GM12878 (cell line): ENCODE measurements around the gene SLC24A3. TPM values are rescaled to one million over a fixed set of nuclear protein-coding genes. Genes with fewer than 3 reads are reported as not detected.

Source experiments
- ATAC-seq: fragments of 200-7000 bp; cut with Tn5 transposase; 3 replicates; pipeline ENCODE4 v1.9.1; 2020; ENCODE audit warnings: mild to moderate bottlenecking, moderate library complexity
- BruUV-seq: library from RNA; stranded (reverse); fragments of 400-500 nt; replicated peaks from 2 replicates; lab custom pipeline; 2021; lab: Mats Ljungman, UMichigan
- CTCF ChIA-PET: fragments of 300-600 bp; sonication (Branson Sonifier 250); formaldehyde crosslinking; extraction: SDS; loops from one replicate; lab custom pipeline; 2021; ENCODE audit warnings: inconsistent platforms; lab: Yijun Ruan, JAX
- POLR2A ChIA-PET: fragments of 350-600 bp; formaldehyde crosslinking; extraction: SDS; loops from one replicate; lab custom pipeline; 2021; ENCODE audit warnings: inconsistent platforms; lab: Charles Lee
- RAD21 ChIA-PET: fragments of 300-600 bp; sonication (Branson Sonifier 250); formaldehyde crosslinking; loops from one replicate; lab custom pipeline; 2023; ENCODE audit warnings: antibody characterized with exemption; ENCODE audit not compliant: unreplicated experiment; lab: Charles Lee
- SMC1A ChIA-PET: fragments of 300-600 bp; sonication (Branson Sonifier 250); formaldehyde crosslinking; loops from one replicate; lab custom pipeline; 2023; ENCODE audit not compliant: unreplicated experiment, uncharacterized antibody; lab: Charles Lee
- DNase-seq: peaks from one replicate; pipeline ENCODE4 v3.0.0-alpha.2; 2011; ENCODE audit warnings: low read depth, low spot score
- FAIRE-seq: peaks from 3 replicates; lab custom pipeline; 2011; peaks lifted over from hg19 to GRCh38; lab: Jason Lieb, UNC
- H2AFZ ChIP-seq: 2 replicates; pipeline ENCODE4 v1.6.0; 2011; ENCODE audit warnings: low read depth, low read length, control low read depth; ENCODE audit not compliant: control insufficient read depth
- H3K27ac ChIP-seq: 2 replicates; pipeline ENCODE4 v1.5.1; 2011; ENCODE audit warnings: control low read depth; ENCODE audit not compliant: control insufficient read depth, insufficient read depth
- H3K27me3 ChIP-seq, 2 experiments: replicated peaks in 1 of 2; 2 replicates each; pipeline versions ENCODE4 v1.6.0 to v1.6.1; 2011; ENCODE audit warnings: low read length in 1 of 2; ENCODE audit not compliant: control insufficient read depth in 2 of 2, insufficient read depth in 2 of 2
- H3K36me3 ChIP-seq, 2 experiments: 2 replicates each; pipeline ENCODE4 v1.5.1; 2011; ENCODE audit warnings: low read length in 1 of 2; ENCODE audit not compliant: control insufficient read depth in 2 of 2, insufficient read depth in 2 of 2
- H3K4me1 ChIP-seq: 2 replicates; pipeline ENCODE4 v1.6.1; 2011; ENCODE audit warnings: mild to moderate bottlenecking, low read length, moderate library complexity, mixed read lengths; ENCODE audit not compliant: control insufficient read depth, insufficient read depth
- H3K4me2 ChIP-seq: 2 replicates; pipeline ENCODE4 v1.6.0; 2011; ENCODE audit warnings: control low read depth; ENCODE audit not compliant: control insufficient read depth, insufficient read depth
- H3K4me3 ChIP-seq: fragments of 200-600 bp; sonication (generic); 2 replicates; pipeline ENCODE4 v1.5.1; 2016
- H3K79me2 ChIP-seq: 2 replicates; pipeline ENCODE4 v1.6.0; 2011; ENCODE audit warnings: low read length; ENCODE audit not compliant: control insufficient read depth, insufficient read depth
- H3K9ac ChIP-seq: 2 replicates; pipeline ENCODE4 v1.8.0; 2011; ENCODE audit warnings: low read length, control low read depth, mixed read lengths; ENCODE audit not compliant: control insufficient read depth, insufficient read depth
- H3K9me3 ChIP-seq: replicated peaks from 3 replicates; pipeline ENCODE4 v1.5.1; 2011; ENCODE audit warnings: mild to moderate bottlenecking, low read length; ENCODE audit not compliant: control insufficient read depth, insufficient read depth
- H4K20me1 ChIP-seq: 2 replicates; pipeline ENCODE4 v1.6.0; 2011; ENCODE audit not compliant: control insufficient read depth, insufficient read depth
- CHD2 ChIP-seq: IDR thresholded peaks from 2 replicates; pipeline ENCODE4 v1.6.1; 2011; ENCODE audit warnings: low read depth, low read length, improper control_type of control experiment, borderline replicate concordance
- CTCF ChIP-seq, 3 experiments: IDR thresholded peaks in 2 of 3; conservative IDR thresholded peaks in 1 of 3; 2 replicates each; pipeline ENCODE4 v1.5.1; 2011; ENCODE audit warnings: low read depth in 3 of 3, low read length in 3 of 3, mild to moderate bottlenecking in 3 of 3, control low read depth in 2 of 3, moderate library complexity in 2 of 3, inconsistent platforms in 1 of 3, mixed read lengths in 1 of 3; ENCODE audit not compliant: control insufficient read depth in 2 of 3, insufficient read depth in 1 of 3; ENCODE audit errors: extremely low read depth in 1 of 3
- IKZF1 ChIP-seq: fragments of 450-650 bp; conservative IDR thresholded peaks from 2 replicates; pipeline ENCODE4 v1.6.1; 2017; ENCODE audit warnings: antibody characterized with exemption, mild to moderate bottlenecking
- IRF4 ChIP-seq: IDR thresholded peaks from 2 replicates; pipeline ENCODE4 v1.6.1; 2011; ENCODE audit warnings: low read depth, low read length
- NFYB ChIP-seq: IDR thresholded peaks from 2 replicates; pipeline ENCODE4 v1.6.1; 2011; ENCODE audit warnings: low read depth, mild to moderate bottlenecking, low read length, improper control_type of control experiment, moderate library complexity; ENCODE audit not compliant: insufficient read depth
- NR2C2 ChIP-seq: IDR thresholded peaks from 2 replicates; pipeline ENCODE4 v1.6.1; 2011; ENCODE audit warnings: borderline replicate concordance, low read depth; ENCODE audit not compliant: control insufficient read depth, insufficient read length
- SIX5 ChIP-seq: IDR thresholded peaks from 2 replicates; pipeline ENCODE4 v1.6.1; 2011; ENCODE audit warnings: mild to moderate bottlenecking, low read depth, low read length, moderate library complexity; ENCODE audit not compliant: severe bottlenecking
- SMAD1 ChIP-seq: fragments of 450-650 bp; IDR thresholded peaks from 2 replicates; pipeline ENCODE4 v1.6.1; 2018; ENCODE audit warnings: mild to moderate bottlenecking, low read depth; ENCODE audit not compliant: partially characterized antibody
- SP1 ChIP-seq: IDR thresholded peaks from one replicate; pipeline ENCODE4 v1.6.1; 2011; ENCODE audit warnings: low read depth, low read length
- STAT1 ChIP-seq: fragments of 450-650 bp; conservative IDR thresholded peaks from 2 replicates; pipeline ENCODE4 v1.6.1; 2014; ENCODE audit warnings: antibody characterized with exemption, mild to moderate bottlenecking
- TARDBP ChIP-seq: IDR thresholded peaks from 2 replicates; pipeline ENCODE4 v1.6.1; 2016; ENCODE audit warnings: borderline replicate concordance
- YBX1 ChIP-seq: fragments of 450-650 bp; IDR thresholded peaks from 2 replicates; pipeline ENCODE4 v1.6.1; 2016; ENCODE audit warnings: antibody characterized with exemption
- WGBS: methylation state at CpG from one replicate; pipeline ENCODE4 v1.1.6; 2016; ENCODE audit warnings: low lambda C conversion rate; ENCODE audit not compliant: insufficient replicate concordance, insufficient coverage; ENCODE audit errors: missing lambda C conversion rate; 5-methylcytosine and 5-hydroxymethylcytosine counted together
- in situ Hi-C: fragments of 300-500 bp; cut with MboI; formaldehyde crosslinking; loops from 9 replicates; pipeline ENCODE4 v1.14.3; 2018; ENCODE audit warnings: mixed read lengths
- intact Hi-C: fragments of 100-400 bp; cut with micrococcal nuclease; formaldehyde crosslinking; loops from one replicate; pipeline ENCODE4 v1.14.2; 2022; ENCODE audit not compliant: unreplicated experiment
- polyA plus RNA-seq, 11 experiments: library from polyadenylated mRNA; depleted of rRNA in 4 of 11; unstranded in 6 of 11; stranded (reverse) in 5 of 11; fragments of >200 nt; fragmentation: Nextera tagmentation in 4 of 11; fragmentation: Illumina TruSeq in 1 of 11; extraction: Ambion mirVana in 4 of 11; extraction: Trizol in 1 of 11; gene quantifications; 1 replicate in 1 of 11; 2 replicates in 10 of 11; pipeline versions ENCODE4 v1.2.1 to v1.2.3, GENCODE V29; 2011 to 2016; ENCODE audit warnings: inconsistent platforms in 2 of 11, missing spikeins in 2 of 11, low read depth in 1 of 11
- total RNA-seq, 4 experiments: library from RNA; depleted of rRNA in 3 of 4; stranded (reverse); fragments of >200 nt in 3 of 4; fragmentation: Illumina TruSeq in 1 of 4; extraction: Trizol in 1 of 4; gene quantifications; 2 replicates each; pipeline versions ENCODE4 v1.2.1 to v1.2.3, GENCODE V29; 2013 to 2021

The SLC24A3 gene
- total and polyA plus RNA-seq, 10 of the 15 experiments (the other 5 are each of a cell fraction or from before 2014, with no cell fraction given): 0.04 TPM; not detected in 9

GRCh38 chr20:19428324-19428723 is 215.9 kb downstream of the SLC24A3 start:
- no peaks in the 10 kb centered on the region for H3K36me3 ChIP-seq
- ATAC-seq (no peak), DNase-seq (no peak), FAIRE-seq (no peak)
- peak overlapping the region; percentile 38; the same call in 1 of the 2 replicates for H3K4me2 ChIP-seq
- no TSS peak for BruUV-seq
- H3K4me1 ChIP-seq: peaks cover 5% of the 10 kb centered on the region; the same call in 1 of the 2 replicates
- no peaks in the 10 kb centered on the region for H3K79me2 ChIP-seq
- H3K9me3 ChIP-seq: no peaks in the 10 kb centered on the region
- H3K9ac ChIP-seq: no peak overlapping the region
- H3K4me3 ChIP-seq: no peak overlapping the region; the same call in 1 of the 2 replicates
- SMC1A ChIA-PET: no interaction called here
- RAD21 ChIA-PET: no interaction called here
- no peak overlapping the region for H2AFZ ChIP-seq
- CTCF ChIA-PET: no interaction called here
- TF ChIP-seq TARDBP (no peak), NFYB (no peak), IKZF1 (no peak), SMAD1 (no peak), YBX1 (no peak)
- POLR2A ChIA-PET: no interaction called here
- no peaks in the 10 kb centered on the region for H4K20me1 ChIP-seq
- in situ Hi-C loops: no loop called here
- peaks cover 0 to 5% of the 10 kb centered on the region in 2 experiments; a peak in 2 of 4 replicates for H3K27me3 ChIP-seq
- H3K27ac ChIP-seq: no peak overlapping the region
- WGBS: 13% methylated on average over 5 of the region's 5 CpGs
- intact Hi-C loops: no loop called here

GRCh38 chr20:19429538-19429937 is 217.1 kb downstream of the SLC24A3 start:
- in situ Hi-C loops: no loop called here
- H3K36me3 ChIP-seq: no peaks in the 10 kb centered on the region
- SMC1A ChIA-PET: no interaction called here
- no peak overlapping the region for H3K27ac ChIP-seq
- no peak for ATAC-seq
- H2AFZ ChIP-seq: no peak overlapping the region
- TF ChIP-seq SP1: no peak
- TF ChIP-seq IRF4: no peak
- TF ChIP-seq CTCF (IDR thresholded peaks at IDR 0.05 in 2 of 3, conservative IDR thresholded peaks at IDR 0.05 in 1 of 3; ENCODE audit: control insufficient read depth in 2 of 3, extremely low read depth in 1 of 3, insufficient read depth in 1 of 3, low read depth in 3 of 3, low read length in 3 of 3): no peak
- no peak for TF ChIP-seq SIX5
- no peak for TF ChIP-seq NR2C2
- TF ChIP-seq STAT1: no peak
- TF ChIP-seq CHD2: no peak
- RAD21 ChIA-PET: no interaction called here
- FAIRE-seq: no peak
- intact Hi-C loops: no loop called here
- no TSS peak for BruUV-seq
- no peaks in the 10 kb centered on the region for H3K79me2 ChIP-seq
- H3K4me1 ChIP-seq: peaks cover 5% of the 10 kb centered on the region; the same call in 1 of the 2 replicates
- H3K4me2 ChIP-seq: no peak overlapping the region
- peaks cover 0 to 5% of the 10 kb centered on the region in 2 experiments; a peak in 2 of 4 replicates for H3K27me3 ChIP-seq
- POLR2A ChIA-PET: no interaction called here
- no peak overlapping the region for H3K9ac ChIP-seq
- DNase-seq: no peak
- H3K4me3 ChIP-seq: no peak overlapping the region
- H3K9me3 ChIP-seq: no peaks in the 10 kb centered on the region
- no peaks in the 10 kb centered on the region for H4K20me1 ChIP-seq
- 14% methylated on average over 7 of the region's 7 CpGs for WGBS
- CTCF ChIA-PET: no interaction called here
